GM19238 (cell line): Measurements from ENCODE around the gene IFITM5.
"Not testable (repeated sequence)": the region's sequence is repeated elsewhere in the genome, so short reads cannot be mapped to it uniquely, and the experiment has no call there.

Experiments used
- DNase-seq: peaks from one replicate; pipeline ENCODE4 v3.0.0; 2011; ENCODE audit warnings: low spot score; ENCODE audit not compliant: insufficient read length

IFITM5 gene

DNA sequence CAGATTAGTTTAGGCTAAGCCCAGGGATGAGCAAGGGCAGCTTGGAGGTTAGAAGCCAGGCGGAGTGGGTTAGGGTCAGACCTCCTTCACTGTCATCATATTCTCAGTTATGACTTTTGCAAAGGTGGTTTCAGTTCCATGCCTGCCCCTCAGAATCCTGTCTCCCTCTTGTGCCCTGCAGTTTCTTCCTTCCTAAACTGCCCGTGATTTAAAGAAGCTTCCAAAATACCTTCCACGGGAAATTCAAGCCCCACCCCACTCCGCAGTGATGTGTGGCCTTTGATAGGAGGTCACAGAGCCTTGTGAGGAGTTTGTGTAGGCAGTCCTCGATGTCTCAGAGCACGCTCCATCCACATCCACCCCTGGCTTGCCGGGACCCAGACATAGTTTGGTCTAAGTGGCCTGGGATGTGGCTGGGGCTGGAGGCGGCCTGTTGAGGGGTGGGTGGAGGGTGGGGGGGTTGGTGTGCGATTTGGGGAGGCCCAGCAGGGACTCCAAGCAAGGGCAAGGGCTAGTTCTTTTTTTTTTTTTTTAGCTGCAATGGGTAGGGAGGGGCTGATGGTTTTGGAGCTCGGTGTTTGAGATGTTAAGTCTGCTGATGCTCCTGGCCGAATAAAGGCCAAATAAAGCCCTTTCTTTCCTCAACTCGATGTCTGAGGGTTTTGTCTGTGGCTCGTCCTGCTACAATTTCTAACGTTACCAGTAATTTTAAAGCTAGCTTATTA, 12.9 kb upstream of the IFITM5 start:
- no peak for DNase-seq

GRCh38 chr11:311013-311748, 11.9 kb upstream of the IFITM5 start:
- DNase-seq, result not testable (repeated sequence)

GRCh38 chr11:309979-310572, 10.8 kb upstream of the IFITM5 start:
- not testable (repeated sequence) for DNase-seq

DNA sequence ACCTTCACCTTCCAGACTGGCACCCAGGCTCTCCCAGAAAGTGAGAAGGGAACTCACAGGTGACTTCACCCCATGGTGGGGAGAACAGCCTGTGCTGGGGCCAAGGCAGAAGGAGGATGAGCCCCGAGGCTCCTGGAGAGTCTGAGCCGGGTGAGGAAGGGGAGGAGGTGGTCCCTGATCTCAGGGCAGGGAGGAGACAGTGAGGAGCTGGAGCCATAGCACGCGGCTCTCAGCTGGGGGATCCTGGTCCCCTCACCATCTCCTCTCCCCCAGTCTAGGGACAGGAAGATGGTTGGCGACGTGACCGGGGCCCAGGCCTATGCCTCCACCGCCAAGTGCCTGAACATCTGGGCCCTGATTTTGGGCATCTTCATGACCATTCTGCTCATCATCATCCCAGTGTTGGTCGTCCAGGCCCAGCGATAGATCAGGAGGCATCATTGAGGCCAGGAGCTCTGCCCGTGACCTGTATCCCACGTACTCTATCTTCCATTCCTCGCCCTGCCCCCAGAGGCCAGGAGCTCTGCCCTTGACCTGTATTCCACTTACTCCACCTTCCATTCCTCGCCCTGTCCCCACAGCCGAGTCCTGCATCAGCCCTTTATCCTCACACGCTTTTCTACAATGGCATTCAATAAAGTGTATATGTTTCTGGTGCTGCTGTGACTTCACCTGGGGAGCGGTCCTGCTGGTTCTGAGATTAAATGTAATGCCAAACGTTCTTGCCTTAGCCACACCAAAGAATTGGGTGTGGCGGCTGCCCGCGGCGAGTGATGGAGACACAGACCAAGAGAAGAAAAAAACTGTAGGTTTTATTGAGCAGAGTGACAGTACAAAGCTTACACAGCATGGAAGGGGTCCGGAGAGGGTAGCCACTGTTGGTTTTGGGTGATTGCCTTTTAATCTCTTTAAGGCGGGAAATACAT, 9.7 kb upstream of the IFITM5 start:
- DNase-seq, result not testable (repeated sequence)

- DNase-seq, result not testable (repeated sequence)
Observed at GRCh38 chr11:307766-308708, 8.7 kb upstream of the IFITM5 start, which contains the start of gene IFITM2. TSS of gene IFITM2 (plus strand) at chr11:307816. CDS start at chr11:308193, 377 bp downstream.

GRCh38 chr11:306645-307371, 7.5 kb upstream of the IFITM5 start:
- no peak for DNase-seq

GRCh38 chr11:305844-306211, 6.5 kb upstream of the IFITM5 start:
- DNase-seq, result no peak

GRCh38 chr11:304915-305843, 5.9 kb upstream of the IFITM5 start:
- no peak for DNase-seq

- DNase-seq, result no peak
Observed at GRCh38 chr11:304061-304506, 4.8 kb upstream of the IFITM5 start.

GRCh38 chr11:303363-303762, 4.0 kb upstream of the IFITM5 start:
- no peak for DNase-seq

DNA sequence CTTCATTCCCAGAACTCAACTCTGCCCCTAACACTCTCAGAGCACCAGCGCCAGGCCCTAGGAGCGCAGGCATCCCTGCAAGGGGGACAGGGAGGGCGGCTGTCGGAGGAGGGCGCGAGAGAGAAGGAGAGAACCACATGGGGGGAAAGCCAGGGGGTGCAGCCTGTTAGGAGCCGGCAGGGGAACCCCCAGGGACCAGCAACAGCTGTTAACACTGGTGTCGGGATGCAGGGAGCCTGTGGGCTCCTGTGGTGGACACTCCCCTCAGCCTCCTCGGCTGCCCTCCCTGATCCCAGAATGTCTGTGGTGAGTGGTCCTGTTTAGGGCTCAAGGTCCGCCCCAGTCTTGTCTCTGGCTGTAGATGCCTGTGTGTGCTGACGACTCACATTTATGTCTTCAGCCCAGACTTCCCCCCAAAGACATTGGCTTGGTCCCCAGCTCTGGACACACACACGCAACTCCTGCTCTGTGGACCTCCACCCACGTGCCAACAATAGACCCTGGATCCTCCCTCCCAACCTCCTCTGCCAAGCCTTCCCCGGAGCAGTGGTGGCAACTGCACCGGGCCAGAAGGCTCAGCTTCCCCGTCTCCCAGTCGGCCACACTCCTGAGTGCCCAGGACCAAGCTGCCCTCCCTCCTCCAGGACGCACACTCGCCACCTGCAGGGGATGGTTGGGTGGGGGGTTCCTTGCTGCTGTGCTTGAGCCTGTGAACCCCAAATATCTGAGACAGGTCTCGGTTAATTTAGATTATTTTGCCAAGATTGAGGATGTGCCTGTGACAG, 817 bp upstream of the IFITM5 start:
- no peak for DNase-seq

DNA sequence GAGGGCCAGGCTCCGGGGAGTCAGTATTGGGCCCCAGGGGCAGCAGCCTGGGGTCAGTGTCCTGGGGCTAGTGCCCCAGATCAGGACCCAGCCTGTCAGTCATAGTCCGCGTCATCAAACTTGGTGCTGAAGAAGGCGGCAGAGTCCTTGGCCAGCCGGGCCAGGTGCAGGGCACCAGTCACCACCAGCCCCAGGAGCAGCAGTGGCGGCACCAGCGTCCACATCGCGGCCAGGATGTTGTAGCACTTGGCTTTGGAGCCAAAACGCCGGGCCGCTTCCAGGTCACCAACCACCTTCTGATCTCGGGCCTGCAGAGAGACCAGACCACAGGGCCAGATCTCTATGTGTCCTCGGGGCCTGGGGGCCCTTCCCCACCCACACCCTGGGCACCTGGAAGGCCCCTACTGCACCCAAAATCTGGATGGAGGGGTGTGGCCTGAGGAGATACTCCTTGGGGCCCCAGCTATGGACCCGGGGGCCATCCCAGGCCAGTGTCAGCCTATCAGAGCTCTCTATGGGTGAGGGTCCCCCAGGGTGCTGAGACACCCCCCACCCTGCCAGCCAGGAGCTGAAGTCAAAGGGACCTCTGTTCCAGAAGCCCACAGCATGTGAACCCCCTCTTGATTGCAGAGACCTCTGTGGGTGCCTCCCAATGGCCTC, 790 bp downstream of the IFITM5 start:
- no peak for DNase-seq

DNA sequence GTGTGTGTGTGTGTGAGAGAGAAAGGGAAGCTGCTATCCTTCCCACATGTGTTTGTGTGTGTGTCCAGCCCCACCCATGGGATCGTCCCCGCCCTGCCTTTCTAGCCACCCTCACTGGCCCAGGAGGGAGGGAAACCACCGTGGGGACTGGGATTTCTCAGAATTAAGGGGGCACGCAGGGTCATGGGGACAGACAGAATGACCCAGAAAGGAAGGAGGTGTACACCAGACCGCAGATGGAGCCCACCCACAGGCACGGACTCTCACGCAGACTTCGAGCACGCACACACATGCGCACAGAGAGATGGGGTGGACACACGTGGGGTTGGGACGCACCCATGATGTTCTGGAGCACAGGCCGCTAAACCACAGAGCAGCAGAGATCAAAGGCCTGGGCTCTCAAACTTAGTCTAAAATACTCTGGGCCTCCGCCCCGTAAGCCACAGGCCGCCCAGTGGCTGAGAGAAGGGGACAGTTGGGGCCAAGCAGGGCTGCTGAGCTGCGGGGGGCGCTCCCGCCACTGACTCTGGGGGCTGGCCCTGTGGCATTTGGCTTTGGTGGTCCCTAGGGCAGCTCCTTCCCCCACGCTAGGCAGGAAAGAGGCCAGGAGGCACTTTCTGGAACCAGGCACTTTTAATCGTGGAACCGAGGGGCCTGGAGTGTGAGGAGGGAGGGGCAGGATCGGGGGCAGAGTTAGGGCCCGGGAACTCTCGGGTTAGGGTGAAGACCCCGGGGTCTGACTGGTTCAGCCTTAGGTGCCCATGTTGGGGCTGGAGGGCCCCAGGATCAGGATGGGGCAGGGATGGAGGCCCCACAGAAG, 1.5 kb downstream of the IFITM5 start:
- no peak for DNase-seq

- DNase-seq, result no peak
Observed at GRCh38 chr11:297051-297585, 2.2 kb downstream of the IFITM5 start.

GRCh38 chr11:296171-297050, 2.9 kb downstream of the IFITM5 start:
- no peak for DNase-seq
